GM21390 (cell line): ENCODE data around the gene CARS1.
A peak's percentile ranks its signal among the peaks of the same experiment; 100 is the strongest.
"Not testable (repeated sequence)": the region's sequence is repeated elsewhere in the genome, so short reads cannot be mapped to it uniquely, and the experiment has no call there.

Experiments used
- ATAC-seq: cut with Tn5 transposase; IDR thresholded peaks from one replicate; pipeline ENCODE4 v1.9.1; 2021; ENCODE audit not compliant: unreplicated experiment

Gene CARS1

DNA sequence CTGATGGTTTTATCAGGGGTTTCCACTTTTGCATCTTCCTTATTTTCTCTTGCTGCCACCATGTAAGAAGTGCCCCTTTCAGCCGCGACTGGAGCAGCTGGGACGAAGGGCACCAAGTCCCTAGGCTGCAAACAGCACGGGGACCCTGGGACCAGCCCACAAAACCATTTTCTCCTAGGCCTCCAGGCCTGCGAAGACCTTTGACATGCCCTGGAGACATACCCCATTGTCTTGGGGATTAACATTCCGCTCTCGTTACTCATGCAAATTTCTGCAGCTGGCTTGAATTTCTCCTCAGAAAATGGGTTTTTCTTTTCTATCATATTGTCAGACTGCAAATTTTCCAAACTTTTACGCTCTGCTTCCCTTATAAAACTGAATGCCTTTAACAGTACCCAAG lies 6.7 kb upstream of the CARS1 start:
- ATAC-seq, result not testable (repeated sequence)

DNA sequence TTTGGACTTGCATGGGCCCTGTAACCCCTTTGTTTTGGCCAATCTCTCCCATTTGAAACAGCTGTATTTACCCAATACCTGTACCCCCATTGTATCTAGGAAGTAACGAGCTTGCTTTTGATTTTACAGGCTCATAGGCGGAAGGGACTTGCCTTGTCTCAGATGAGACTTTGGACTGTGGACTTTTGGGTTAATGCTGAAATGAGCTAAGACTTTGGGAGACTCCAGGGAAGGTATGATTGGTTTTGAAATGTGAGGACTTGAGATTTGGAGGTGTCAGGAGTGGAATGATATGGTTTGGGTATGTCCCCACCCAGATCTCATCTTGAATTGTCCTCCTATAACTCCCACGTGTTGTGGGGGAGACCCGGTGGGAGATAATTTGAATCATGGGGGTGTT lies 6.2 kb upstream of the CARS1 start:
- not testable (repeated sequence) for ATAC-seq

DNA sequence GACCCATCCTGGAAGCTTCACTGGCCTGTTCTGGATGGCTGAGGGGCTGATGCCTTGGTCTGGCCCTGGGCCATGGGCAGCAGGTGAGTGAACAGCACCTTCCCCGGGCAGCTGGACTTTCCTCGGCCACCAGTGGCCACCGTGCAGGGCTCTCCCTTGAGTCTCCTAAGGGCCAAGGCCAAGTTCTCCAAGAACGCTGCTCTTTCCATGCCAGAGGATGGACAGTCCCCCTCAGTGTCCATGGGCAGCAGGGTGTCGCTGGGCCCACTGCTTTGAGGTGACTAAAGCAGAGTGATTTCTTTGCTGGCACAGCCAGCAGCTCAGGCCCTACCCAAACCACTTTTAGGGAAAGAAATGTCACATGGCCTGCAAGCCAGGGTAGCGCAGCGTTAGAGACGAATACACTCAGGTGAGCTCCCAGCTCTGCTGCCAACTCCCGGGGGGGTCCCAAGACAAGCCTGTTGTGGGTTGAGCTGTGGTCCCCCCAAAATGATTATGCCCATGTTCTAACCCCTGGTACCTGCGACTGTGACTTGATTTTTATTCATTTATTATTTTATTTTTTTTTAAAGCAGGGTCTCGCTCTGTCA lies 3.3 kb upstream of the CARS1 start:
- no peak for ATAC-seq

DNA sequence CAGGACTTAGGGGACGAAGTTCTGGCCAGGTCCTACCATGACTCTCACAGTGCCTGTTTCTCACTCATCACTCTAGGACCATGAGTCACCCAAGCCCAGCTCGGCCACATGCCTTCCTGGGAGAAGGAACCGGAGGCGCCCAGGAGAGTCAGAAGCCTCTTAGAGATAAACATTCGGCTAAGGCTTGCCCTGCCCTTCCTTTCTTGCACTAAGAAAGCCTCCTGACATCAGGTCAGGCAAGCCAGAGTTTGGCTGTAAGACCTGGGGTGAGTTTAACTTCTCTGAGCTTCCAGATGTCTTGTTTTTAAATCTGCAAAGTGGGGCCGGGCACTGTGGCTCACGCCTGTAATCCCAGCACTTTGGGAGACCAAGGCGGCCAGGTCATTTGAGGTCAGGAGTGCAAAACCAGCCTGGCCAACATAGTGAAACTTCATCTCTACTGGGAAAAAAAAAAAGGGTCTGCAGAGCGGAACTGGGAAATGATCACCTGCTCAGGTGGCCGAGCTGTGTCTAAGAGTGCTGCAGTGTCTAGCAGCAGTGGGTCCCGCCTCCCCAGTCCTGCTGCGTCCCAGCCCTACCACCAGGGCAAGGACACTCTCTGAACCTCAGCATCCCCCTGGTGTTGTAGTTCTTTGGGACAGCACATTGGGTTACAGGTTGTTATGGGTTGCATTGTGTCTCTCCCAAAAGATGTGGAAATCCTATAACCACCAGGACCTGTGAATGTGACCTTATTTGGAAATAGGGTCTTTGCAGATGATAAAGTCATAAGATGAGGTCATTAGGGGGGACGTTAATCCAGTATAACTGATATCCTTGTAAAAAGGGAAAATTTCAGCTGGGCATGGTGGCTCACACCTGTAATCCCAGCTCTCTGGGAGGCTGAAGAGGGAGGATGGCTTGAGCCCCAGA lies 1.8 kb upstream of the CARS1 start:
- no peak for ATAC-seq

GRCh38 chr11:3056296-3057068 lies 741 bp downstream of the CARS1 start:
- ATAC-seq, result no peak

DNA sequence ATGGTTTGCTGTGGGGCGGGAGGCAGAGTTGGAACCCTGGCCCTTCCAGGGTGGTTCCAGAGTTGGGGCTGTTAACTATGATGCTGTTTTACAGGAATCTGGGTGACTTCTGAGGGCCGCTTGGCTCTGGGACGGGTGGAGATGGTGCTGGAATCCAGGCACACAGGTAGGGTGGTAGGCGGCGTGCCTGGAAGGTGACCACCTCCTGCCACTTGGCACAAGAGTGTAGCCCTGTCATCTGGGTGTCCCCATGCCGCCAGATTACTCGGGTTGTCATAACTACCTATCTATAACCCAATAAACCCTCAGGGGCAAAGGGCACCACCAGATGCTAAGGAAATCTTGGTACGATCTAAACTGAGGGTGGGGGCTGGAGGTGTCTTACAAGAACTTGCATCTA lies 1.3 kb downstream of the CARS1 start:
- no peak for ATAC-seq

GRCh38 chr11:3052567-3052966 lies 4.7 kb downstream of the CARS1 start:
- ATAC-seq, result no peak

GRCh38 chr11:3052109-3052479 lies 5.1 kb downstream of the CARS1 start:
- ATAC-seq, result no peak

- ATAC-seq, result no peak
Measured at GRCh38 chr11:3051196-3052108, 5.8 kb downstream of the CARS1 start.

DNA sequence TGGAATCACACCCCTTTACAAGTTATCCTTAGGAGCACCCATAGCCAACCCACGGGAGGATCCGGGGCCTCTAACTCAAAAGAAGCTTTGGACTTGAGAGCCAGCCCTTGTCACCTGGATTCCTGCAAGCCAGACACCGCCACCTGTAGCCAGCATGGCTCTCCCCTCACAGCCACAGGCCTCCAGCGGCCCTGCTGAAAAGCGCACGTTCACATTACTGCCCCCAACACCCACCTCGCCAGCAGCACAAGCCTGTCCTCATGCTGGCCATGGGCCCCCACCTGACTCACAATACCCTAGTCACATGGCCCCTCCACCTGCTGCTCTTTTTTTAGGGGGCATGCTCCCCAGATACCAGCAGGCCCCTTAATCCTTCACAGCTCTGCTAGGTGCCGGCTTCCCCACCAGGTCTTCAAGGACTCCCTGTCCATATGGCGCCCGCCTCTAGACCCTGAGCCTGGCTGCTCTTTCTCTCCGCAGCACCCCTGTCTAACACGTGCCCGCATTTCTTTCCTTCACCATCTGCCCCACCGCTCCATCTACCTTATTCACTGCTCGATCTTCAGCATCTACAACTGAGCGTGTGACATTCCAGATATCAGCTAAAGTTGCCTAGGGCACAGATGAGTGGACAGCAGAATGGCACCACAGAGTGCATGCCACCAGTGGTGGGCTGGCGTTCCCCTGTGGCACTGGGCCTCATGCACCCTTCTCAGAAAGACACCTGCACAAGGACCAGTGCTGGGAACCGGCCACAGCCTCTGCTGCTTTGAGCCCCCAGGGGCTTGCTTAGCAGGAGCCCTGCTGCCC lies 6.6 kb downstream of the CARS1 start:
- ATAC-seq, result no peak

GRCh38 chr11:3049430-3050243 lies 7.6 kb downstream of the CARS1 start:
- ATAC-seq, result peak; percentile 94

GRCh38 chr11:3047637-3048036 lies 9.6 kb downstream of the CARS1 start:
- no peak for ATAC-seq

GRCh38 chr11:3046641-3047040 lies 10.6 kb downstream of the CARS1 start:
- ATAC-seq, result no peak

DNA sequence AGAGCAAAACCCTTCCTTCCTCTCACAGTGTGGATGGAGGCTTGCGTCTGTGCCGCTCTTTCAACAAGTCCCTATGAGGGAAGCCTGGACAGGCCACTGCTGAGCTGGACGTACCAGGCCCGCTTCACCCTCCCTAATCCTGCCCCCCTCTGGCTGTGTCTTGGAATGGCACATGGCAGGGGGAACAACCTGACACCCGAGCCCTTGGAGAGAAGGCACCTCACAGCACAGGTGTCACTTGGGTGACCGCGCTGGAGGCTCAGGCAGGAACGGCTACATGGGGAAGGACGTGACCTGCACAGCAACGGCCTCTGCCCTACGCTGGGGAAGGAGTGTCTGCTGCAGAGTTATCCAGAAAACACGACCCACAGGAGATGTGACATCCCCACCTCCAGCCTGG lies 11.0 kb downstream of the CARS1 start:
- ATAC-seq, result no peak

DNA sequence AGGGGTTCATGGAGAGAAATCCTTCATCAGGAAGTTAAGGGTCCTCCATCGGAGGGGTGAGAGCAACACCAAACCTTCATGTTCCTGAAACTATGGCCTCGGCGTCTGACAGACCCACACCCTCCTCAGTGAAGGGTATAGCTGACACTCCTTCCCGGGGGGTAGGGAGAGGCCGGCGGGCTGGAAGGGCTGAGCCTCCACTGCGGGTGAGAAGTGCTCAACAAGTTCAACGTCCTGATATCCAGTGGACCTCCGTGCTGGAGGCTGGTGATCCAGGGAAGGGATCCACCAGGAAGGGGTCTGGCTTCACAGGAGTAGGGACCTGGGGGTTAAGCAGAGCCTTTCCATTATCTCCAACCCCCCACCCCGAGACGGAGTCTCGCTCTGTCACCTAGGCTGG lies 12.3 kb downstream of the CARS1 start:
- ATAC-seq, result no peak

DNA sequence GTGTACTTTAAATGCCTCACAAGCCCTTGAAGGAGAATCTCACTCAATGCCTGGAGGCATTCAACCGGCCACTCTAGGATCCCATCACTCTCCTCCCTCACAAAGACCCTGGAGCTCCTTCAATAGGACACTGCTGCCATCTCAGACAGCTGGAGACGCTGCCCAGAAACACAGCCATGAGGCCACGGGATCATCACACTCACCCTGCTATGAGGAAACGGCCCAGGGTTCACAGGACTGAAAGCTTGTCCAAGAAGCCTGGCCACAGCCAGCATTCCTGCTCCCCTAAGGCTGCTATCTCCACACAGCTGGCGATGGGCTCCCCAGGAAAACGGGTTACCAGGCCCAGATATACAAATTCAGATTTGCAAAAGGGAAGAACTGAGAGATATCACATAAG lies 13.2 kb downstream of the CARS1 start:
- ATAC-seq, result no peak

DNA sequence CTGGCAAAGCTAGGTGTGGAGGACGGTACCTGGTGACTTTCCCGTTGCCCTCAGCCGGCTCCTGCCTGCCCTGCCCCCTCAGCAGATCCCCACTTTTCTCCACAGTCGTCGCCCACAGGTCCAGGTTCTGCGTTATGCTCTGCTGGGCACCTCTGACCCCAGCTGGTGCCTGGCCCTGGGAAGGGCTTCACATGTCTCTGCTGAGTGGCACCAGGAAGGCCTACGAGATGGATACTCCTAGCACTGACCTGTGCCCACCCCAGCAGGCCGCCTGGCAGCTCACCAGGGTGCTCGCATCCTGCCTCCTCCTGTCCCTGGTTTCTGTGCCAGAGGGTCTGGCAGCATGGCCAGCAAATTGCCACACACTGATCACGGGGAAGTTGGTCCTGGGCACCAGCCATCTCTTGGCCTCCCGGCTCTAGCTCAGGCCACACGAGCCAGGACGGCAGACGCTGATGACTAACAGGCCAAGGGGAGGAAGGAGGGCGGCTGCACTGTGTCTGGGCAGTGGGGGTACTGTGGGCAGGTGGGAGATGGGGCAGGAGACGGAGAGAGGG lies 13.8 kb downstream of the CARS1 start:
- no peak for ATAC-seq

GRCh38 chr11:3042496-3043314 lies 14.5 kb downstream of the CARS1 start:
- ATAC-seq, result no peak
